SU-DHL-6 (cell line): Measurements from ENCODE around the gene TLR6.

Experiments
- H2AFZ ChIP-seq: fragments of 200-600 bp; sonication (generic); 2 replicates; pipeline ENCODE4 v1.6.1; 2014; ENCODE audit warnings: low read depth, mild to moderate bottlenecking, moderate library complexity, mixed read lengths, antibody characterized with exemption, low read length; ENCODE audit not compliant: severe bottlenecking
- H3F3A ChIP-seq: fragments of 200-600 bp; shearing (Covaris generic); 2 replicates; pipeline ENCODE4 v1.6.0; 2016; ENCODE audit warnings: antibody characterized with exemption, mild to moderate bottlenecking; ENCODE audit not compliant: insufficient read depth
- H3K27ac ChIP-seq: fragments of 200-600 bp; sonication (generic); 2 replicates; pipeline ENCODE4 v1.5.1; 2016; ENCODE audit warnings: low read depth, mild to moderate bottlenecking, low read length, moderate library complexity, mixed read lengths
- H3K27me3 ChIP-seq: fragments of 200-600 bp; sonication (generic), shearing (Covaris generic); 2 replicates; pipeline ENCODE4 v1.6.0; 2014; ENCODE audit warnings: mild to moderate bottlenecking, low read length
- H3K36me3 ChIP-seq: fragments of 200-600 bp; sonication (generic); 2 replicates; pipeline ENCODE4 v1.6.1; 2014; ENCODE audit warnings: mild to moderate bottlenecking, low read length, mixed read lengths
- H3K4me2 ChIP-seq: fragments of 300-600, 200-600 bp; shearing (Covaris generic), sonication (generic); 2 replicates; pipeline ENCODE4 v1.6.0; 2014; ENCODE audit warnings: low read length, low read depth, mild to moderate bottlenecking; ENCODE audit not compliant: poor library complexity, severe bottlenecking
- H3K4me3 ChIP-seq: fragments of 200-600 bp; sonication (generic); 2 replicates; pipeline ENCODE4 v1.5.1; 2014; ENCODE audit warnings: antibody characterized with exemption, low read length, mild to moderate bottlenecking, mixed read lengths; ENCODE audit not compliant: insufficient read depth, poor library complexity, severe bottlenecking
- H3K79me2 ChIP-seq: fragments of 200-600 bp; sonication (generic); 2 replicates; pipeline ENCODE4 v1.6.1; 2014; ENCODE audit warnings: mild to moderate bottlenecking, low read length, moderate library complexity; ENCODE audit not compliant: insufficient read depth
- H3K9ac ChIP-seq: fragments of 200-600 bp; sonication (generic); 2 replicates; pipeline ENCODE4 v1.7.0; 2014; ENCODE audit warnings: mild to moderate bottlenecking, low read length
- H3K9me2 ChIP-seq: fragments of 200-600 bp; sonication (generic); replicated peaks from 2 replicates; pipeline ENCODE4 v1.6.1; 2014; ENCODE audit warnings: low read length; ENCODE audit not compliant: insufficient read depth
- H3K9me3 ChIP-seq: fragments of 200-600 bp; sonication (generic); 2 replicates; pipeline ENCODE4 v1.6.1; 2014; ENCODE audit warnings: low read length, mixed read lengths; ENCODE audit not compliant: insufficient read depth
- H4K20me1 ChIP-seq: fragments of 200-600 bp; sonication (generic); 2 replicates; pipeline ENCODE4 v1.6.1; 2014; ENCODE audit warnings: low read depth, mild to moderate bottlenecking, antibody characterized with exemption, low read length, moderate library complexity, mixed read lengths
- CTCF ChIP-seq: fragments of 200-600 bp; sonication (generic); IDR thresholded peaks from one replicate; pipeline ENCODE4 v1.5.1; 2017; ENCODE audit warnings: antibody characterized with exemption, mild to moderate bottlenecking, low read length, moderate library complexity; ENCODE audit not compliant: insufficient read depth, poor library complexity, severe bottlenecking
- EZH2phosphoT487 ChIP-seq: fragments of 200-600 bp; sonication (generic), shearing (Covaris generic); conservative IDR thresholded peaks from 2 replicates; pipeline ENCODE4 v1.6.1; 2018; ENCODE audit warnings: mild to moderate bottlenecking, antibody characterized with exemption, low read length, moderate library complexity, mixed read lengths

The TLR6 gene

GRCh38 chr4:38822748-38823303 is 33.8 kb downstream of the TLR6 start:
- Histone ChIP-seq H3K27ac (no peak overlapping the region), H3K9me2 (no peaks in the 10 kb centered on the region), H3K4me2 (no peak overlapping the region), H3K79me2 (peaks cover 16% of the 10 kb centered on the region), H2AFZ (no peak overlapping the region), H3K36me3 (peaks cover 36% of the 10 kb centered on the region), H3F3A (peaks cover 7% of the 10 kb centered on the region), H3K9me3 (peaks cover 8% of the 10 kb centered on the region; the same call in 1 of the 2 replicates), H3K9ac (no peak overlapping the region), H4K20me1 (no peaks in the 10 kb centered on the region), H3K4me3 (no peak overlapping the region), H3K27me3 (no peaks in the 10 kb centered on the region)
- TF ChIP-seq CTCF (no peak), EZH2phosphoT487 (no peak)

GRCh38 chr4:38821739-38822138 is 34.9 kb downstream of the TLR6 start:
- H3K4me2 ChIP-seq, result no peak overlapping the region

GRCh38 chr4:38820329-38821061 is 36.1 kb downstream of the TLR6 start:
- Histone ChIP-seq H3K27me3 (no peaks in the 10 kb centered on the region), H3F3A (peaks cover 17% of the 10 kb centered on the region), H3K4me3 (no peak overlapping the region), H3K9me2 (no peaks in the 10 kb centered on the region), H3K9me3 (peaks cover 8% of the 10 kb centered on the region; the same call in 1 of the 2 replicates), H2AFZ (no peak overlapping the region), H3K36me3 (peaks cover 17% of the 10 kb centered on the region; the same call in 1 of the 2 replicates), H3K4me2 (no peak overlapping the region), H4K20me1 (no peaks in the 10 kb centered on the region), H3K9ac (no peak overlapping the region), H3K27ac (no peak overlapping the region), H3K79me2 (peaks cover 4% of the 10 kb centered on the region; the same call in 1 of the 2 replicates)
- no peak for TF ChIP-seq EZH2phosphoT487
- no peak for TF ChIP-seq CTCF

More at GRCh38 chr4:38821739-38822138, 34.9 kb downstream of the TLR6 start:
- H3K79me2 ChIP-seq, result peaks cover 13% of the 10 kb centered on the region
- no peak overlapping the region for H3K9ac ChIP-seq
- H3K27me3 ChIP-seq, result no peaks in the 10 kb centered on the region
- no peak overlapping the region for H3K4me3 ChIP-seq
- peaks cover 11% of the 10 kb centered on the region for H3F3A ChIP-seq
- TF ChIP-seq CTCF, result no peak
- no peak for TF ChIP-seq EZH2phosphoT487
- no peak overlapping the region for H3K27ac ChIP-seq
- no peaks in the 10 kb centered on the region for H4K20me1 ChIP-seq
- H3K9me3 ChIP-seq, result peaks cover 8% of the 10 kb centered on the region; the same call in 1 of the 2 replicates
- H2AFZ ChIP-seq, result no peak overlapping the region
- no peaks in the 10 kb centered on the region for H3K9me2 ChIP-seq
- H3K36me3 ChIP-seq, result peaks cover 28% of the 10 kb centered on the region
